Measurements from ENCODE around the gene VAMP1.
A peak's percentile ranks its signal among the peaks of the same experiment; 100 is the strongest.

Gene VAMP1

GRCh38 chr12:6430124-6430989 is 40.1 kb downstream of the VAMP1 start (continued):
- TF ChIP-seq KLF17 (tag by site-specific recombination; IDR thresholded peaks at IDR 0.05) = 0 out of 2 replicates have a peak, but pooled peaks have one; percentile 68
- no peak for TF ChIP-seq ZNF426 (tag by site-specific recombination; IDR thresholded peaks at IDR 0.05)
- no peak for TF ChIP-seq ZNF23 (tag by site-specific recombination; IDR thresholded peaks at IDR 0.05; ENCODE audit: borderline replicate concordance)
- TF ChIP-seq ZFP3 (tag by site-specific recombination; IDR thresholded peaks at IDR 0.05; ENCODE audit: low read depth) = no peak
- no peak for TF ChIP-seq ZNF362 (tag by site-specific recombination; IDR thresholded peaks at IDR 0.05)
- no peak for TF ChIP-seq KLF16 (tag by site-specific recombination; IDR thresholded peaks at IDR 0.05)
- no peak for TF ChIP-seq ZNF157 (tag by site-specific recombination; IDR thresholded peaks at IDR 0.05)
- TF ChIP-seq ZNF701 (tag by site-specific recombination; IDR thresholded peaks at IDR 0.05) = no peak
- no peak for TF ChIP-seq ZNF174 (tag by site-specific recombination; IDR thresholded peaks at IDR 0.05)
- TF ChIP-seq TRIM28 (IDR thresholded peaks at IDR 0.05; ENCODE audit: borderline replicate concordance, low read length) = peak; percentile 72
- TF ChIP-seq HIC1 (tag by site-specific recombination; IDR thresholded peaks at IDR 0.05) = 0 out of 2 replicates have a peak, but pooled peaks have one; percentile 55
- TF ChIP-seq ZNF707 (tag by site-specific recombination; IDR thresholded peaks at IDR 0.05) = no peak
- TF ChIP-seq ZNF514 (tag by site-specific recombination; IDR thresholded peaks at IDR 0.05) = no peak
- TF ChIP-seq MEIS1 (CRISPR knock-in tag; IDR thresholded peaks at IDR 0.05; ENCODE audit: borderline replicate concordance) = no peak
- TF ChIP-seq ZNF585B (tag by site-specific recombination; IDR thresholded peaks at IDR 0.05) = no peak
- no peak for TF ChIP-seq ZNF416 (tag by site-specific recombination; IDR thresholded peaks at IDR 0.05)
- TF ChIP-seq ZNF221 (tag by site-specific recombination; IDR thresholded peaks at IDR 0.05; ENCODE audit: borderline replicate concordance) = no peak
- TF ChIP-seq SCRT1 (tag by site-specific recombination; IDR thresholded peaks at IDR 0.05; ENCODE audit: borderline replicate concordance) = no peak
- no peak for TF ChIP-seq ZNF354C (tag by site-specific recombination; IDR thresholded peaks at IDR 0.05; ENCODE audit: borderline replicate concordance, low read depth)
- no peak for TF ChIP-seq CTCF (tag by site-specific recombination; IDR thresholded peaks at IDR 0.05)
- no peak for TF ChIP-seq ZNF560 (tag by site-specific recombination; IDR thresholded peaks at IDR 0.05; ENCODE audit: borderline replicate concordance)
- TF ChIP-seq REPIN1 (tag by site-specific recombination; IDR thresholded peaks at IDR 0.05; ENCODE audit: low read depth) = no peak
- TF ChIP-seq PRDM1 (tag by site-specific recombination; IDR thresholded peaks at IDR 0.05) = peak; percentile 70
- no peak for TF ChIP-seq TSHZ1 (tag by site-specific recombination; IDR thresholded peaks at IDR 0.05; ENCODE audit: borderline replicate concordance)
- TF ChIP-seq PRDM6 (tag by site-specific recombination; IDR thresholded peaks at IDR 0.05) = no peak
- peak; percentile 71 for TF ChIP-seq KLF10 (tag by site-specific recombination; IDR thresholded peaks at IDR 0.05)
- TF ChIP-seq ZNF24 (tag by site-specific recombination; IDR thresholded peaks at IDR 0.05) = peak; percentile 56; the same call in 1 of the 2 replicates
